Stimulated activated CD4-positive, alpha-beta T cell treated with anti-CD3 and anti-CD28 coated beads, Interleukin-15, amount 100 ng/mL, for 1 hour (primary cell): Measurements from ENCODE around the gene RFTN1.

Experiments used
- DNase-seq, 2 donors: peaks; one replicate each; pipeline ENCODE4 v3.0.0-alpha.2; 2020; ENCODE audit warnings: low read depth in 1 of 2, low spot score in 1 of 2

RFTN1 gene

DNA sequence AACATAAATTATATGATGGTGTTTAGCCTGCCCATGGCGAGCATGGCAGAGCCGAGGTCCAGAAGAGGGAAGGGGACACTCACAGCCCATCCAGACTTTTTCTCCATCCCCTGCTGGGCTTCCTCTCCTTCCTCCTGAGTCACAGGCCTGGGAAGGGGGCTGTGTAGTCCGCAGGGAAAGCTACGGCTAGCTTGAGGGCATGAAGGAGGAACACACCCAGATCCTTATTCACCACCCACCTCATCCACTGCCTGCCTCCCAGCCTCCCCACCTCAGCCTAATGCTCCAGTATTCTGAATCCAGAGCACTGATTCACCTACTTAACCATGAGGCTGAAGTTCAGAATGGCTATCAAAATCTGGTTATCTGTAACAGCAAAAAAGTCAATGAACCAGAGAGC, 150.7 kb downstream of the RFTN1 start:
- DNase-seq: no peak

DNA sequence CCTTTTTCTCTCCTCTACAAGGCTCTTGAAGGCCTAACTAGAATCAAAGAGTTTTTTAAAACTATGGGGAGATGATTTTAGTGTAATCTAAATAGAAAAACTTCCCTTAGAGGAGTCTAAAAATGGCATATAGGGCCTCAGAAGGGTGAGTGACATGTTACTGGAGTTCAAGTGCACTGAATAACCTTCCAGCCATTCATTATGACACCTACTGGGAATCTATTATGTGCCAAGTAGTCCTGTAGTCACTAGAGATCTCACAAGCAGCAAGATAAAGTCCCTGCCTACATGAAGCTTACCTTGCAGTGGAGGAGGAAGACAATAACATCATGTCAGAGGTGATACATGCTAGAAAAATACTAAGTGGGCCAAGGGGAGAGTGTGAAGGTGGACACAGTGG, 152.4 kb downstream of the RFTN1 start:
- no peak for DNase-seq

DNA sequence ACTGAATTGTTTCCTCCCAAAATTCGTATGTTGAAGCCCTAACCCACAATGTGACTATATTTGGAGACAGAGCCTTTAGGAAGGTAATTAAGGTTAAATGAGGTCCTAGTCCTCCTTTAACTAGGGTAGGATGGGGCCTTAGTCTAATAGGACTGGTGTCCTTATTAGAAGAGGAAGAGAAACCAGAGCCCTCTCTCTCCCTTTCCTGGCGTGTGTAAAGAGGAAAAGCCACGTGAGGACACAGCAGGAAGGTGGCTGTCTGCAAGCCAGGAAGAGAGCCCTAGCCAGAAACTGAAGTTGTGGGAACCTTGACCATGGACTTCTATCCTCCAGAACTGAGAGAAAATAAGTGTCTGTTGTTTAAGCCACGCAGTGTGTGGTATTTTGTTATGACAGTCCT, 154.2 kb downstream of the RFTN1 start:
- no peak for DNase-seq

DNA sequence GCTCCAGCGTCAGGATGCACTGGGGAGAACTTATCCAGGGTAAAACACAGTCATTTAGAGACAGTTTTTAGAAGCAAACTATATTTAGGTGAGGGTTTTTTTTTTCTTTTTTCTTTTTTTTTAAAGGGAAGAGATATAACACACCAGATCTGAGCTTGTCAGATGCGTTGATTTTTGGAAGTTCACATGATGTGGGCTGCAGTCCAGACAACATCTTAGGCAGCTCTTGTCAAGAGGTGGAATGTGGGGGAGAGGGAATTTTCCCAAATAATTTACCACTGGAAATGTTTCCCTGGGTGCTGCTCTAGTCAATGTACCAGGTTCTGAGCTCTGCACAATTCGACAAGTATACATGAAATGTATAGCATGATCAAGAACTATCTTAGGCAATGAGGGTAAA, 155.2 kb downstream of the RFTN1 start:
- DNase-seq: no peak

DNA sequence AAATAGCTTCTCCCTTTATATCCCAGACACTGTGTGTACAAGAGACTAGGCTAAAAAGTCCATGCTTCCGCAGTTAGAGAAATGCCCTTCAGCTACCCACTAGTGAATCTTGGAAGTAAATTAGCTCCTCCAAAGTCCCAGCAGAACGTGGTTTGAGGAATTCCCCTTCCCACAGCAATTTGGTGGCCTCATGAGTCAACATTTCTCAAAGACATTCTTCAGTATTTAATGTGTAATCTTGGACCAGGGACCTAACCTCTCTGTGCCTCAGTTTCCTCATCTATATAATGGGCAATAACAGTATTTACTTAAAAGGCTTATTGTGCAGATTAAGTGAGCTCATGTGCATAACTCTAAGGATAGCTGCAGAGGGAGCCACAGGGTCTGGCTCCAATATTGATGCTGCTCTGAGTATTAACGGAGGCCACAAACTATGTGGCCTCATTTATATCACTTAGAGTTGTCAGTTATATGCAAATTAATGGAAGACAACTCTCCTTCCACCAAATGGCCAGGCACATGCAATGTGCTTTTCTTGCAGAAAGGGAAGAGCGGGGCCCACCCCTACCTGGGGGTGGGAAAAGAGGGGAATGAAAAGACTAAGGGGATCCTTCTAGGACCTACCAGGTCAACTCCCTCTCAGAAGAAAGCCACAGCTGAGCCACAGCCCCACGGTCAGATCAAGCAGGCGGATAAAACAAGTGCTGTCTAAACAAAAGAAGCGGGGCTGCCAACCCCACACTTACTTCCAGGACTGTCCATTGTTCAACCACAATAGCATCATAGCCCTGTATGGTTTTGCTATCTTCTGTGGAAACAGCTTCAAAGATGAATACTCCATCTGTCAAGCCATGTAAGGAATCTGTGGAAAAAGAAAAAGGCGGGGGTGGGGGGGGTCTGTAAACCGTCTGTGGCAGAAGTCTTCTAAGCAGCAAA, 156.0 kb downstream of the RFTN1 start:
- DNase-seq: no peak

DNA sequence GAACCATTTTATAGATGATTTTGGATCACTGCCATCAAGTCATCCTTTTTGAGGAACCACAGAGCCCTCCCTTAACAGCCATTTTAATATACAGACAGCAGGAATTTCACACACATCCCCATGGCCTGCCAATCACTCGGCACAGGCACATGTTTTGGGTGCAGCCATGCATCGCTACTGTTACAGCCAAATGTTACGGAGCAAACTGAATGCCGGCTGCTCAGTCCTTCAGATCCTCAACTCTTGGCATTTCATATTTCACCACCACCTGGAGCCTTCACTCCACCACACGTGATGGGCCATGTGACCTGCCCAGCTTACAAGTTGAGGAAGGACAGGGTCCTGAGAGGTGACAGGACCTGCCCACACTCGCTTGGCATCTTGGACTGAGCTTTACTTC, 157.7 kb downstream of the RFTN1 start:
- no peak for DNase-seq

DNA sequence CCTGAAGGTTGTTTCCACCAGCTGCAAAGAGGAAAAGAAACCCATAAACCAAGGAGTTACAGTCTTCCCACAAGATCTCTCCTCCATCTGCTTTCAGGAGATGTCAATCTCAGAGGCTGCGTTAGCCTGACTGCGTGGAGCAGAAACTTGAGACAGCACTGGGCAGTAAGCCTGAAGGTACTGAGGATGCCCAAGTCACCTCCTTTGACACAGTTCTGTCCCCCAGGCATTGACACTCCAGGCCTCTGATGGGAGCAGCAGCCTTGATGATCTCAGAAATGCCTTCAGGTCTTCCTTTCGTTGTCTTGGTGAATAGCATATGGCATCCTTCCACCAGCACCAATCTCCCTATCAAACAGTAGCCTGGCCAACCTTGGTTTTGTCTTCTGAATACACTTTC, 159.2 kb downstream of the RFTN1 start:
- DNase-seq: no peak

DNA sequence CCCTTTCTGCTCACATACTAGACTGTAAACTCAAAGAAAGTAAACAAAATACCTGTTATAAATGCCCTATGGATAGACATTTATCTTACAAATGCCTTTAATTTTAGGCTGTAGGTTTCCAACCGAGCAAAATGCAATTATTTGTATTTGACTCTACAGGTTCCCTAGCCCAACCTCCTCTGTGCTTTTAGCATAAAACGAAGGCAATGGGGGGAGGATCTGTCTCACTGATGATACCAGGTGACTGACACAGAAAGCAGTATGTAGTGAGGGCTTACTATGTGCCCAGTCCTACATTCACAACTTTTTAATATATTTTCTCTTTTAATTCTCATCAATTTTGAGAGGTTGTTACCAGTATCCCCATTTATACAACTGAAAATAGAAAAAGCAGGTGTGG, 161.1 kb downstream of the RFTN1 start:
- no peak for DNase-seq

DNA sequence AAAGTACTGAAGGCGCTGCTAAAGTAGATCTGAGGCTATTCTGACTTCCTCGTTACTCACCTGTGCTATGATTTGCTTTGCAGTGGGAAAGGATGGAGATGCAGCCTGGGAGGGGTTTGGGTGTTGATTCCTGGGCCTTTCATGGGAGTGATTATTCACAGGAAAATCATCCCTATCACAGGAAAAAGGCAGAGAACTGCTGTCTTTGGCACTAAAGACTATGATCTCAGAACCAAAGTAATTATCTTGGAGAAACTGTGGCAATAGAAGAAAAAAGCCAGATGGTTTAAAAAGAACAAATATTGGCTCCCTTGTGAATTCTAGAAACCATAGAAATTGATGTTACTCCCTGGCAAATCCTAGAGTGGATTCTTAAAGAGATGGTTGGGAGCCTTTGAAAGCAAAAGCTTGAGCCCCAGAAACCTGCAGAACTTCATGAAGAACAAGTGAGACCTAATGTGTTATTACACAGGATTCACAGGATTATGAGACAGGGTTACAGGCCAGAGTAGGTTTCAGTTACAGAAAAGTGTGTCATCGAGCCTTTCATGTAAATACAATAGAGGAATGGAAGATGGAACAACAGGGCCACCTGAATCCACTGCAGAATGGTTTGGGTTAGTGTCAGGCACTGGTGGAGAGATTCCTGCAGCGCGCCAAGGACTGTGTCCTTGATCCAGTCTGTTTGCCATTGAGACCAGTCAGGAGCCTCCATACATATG, 162.7 kb downstream of the RFTN1 start:
- no peak for DNase-seq

DNA sequence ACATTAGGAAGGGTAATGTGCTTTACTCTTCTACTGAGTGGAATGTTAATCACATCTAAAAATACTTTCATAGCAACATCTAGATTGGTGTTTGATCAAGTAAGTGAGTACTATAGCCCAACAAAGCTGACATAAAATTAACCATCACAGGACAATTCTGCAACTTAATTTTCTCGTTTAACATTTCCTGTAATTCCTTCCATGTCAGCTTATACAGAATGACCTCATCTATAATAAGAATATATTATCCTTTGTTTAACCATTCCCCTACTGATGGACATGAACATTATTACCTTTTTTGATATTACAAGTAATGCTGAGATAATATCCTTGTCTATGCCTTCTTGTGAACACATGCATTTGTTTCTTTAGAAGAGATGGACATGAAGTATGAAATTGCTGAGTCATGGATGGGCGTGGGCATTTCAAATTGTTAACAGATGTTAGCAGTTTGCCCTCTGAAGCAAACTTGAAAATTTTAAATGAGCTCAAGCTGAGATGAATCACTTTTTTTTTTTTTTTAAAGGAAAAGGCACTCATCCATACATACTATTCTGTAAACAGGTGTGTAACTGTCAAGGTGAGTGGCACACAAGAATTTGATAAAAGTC, 163.4 kb downstream of the RFTN1 start:
- no peak for DNase-seq

DNA sequence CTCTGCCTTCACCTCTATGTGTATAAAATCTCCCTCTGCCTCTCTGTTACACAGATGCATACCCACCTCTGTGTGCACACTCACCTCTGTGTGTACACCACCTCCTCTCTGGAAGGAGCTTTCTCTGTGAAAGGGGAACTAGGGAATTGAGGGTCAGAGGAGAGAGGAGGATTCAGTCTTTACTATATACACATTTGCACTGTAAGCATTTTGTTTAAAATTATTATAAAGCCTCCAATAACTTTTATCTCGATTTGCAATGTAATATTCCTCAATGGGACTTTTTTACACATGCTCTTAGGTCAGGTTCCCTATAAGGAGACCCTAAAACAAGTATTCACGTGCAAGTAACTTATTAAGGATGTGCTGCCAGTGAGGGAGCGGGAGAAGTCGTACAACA, 166.0 kb downstream of the RFTN1 start:
- DNase-seq: no peak

DNA sequence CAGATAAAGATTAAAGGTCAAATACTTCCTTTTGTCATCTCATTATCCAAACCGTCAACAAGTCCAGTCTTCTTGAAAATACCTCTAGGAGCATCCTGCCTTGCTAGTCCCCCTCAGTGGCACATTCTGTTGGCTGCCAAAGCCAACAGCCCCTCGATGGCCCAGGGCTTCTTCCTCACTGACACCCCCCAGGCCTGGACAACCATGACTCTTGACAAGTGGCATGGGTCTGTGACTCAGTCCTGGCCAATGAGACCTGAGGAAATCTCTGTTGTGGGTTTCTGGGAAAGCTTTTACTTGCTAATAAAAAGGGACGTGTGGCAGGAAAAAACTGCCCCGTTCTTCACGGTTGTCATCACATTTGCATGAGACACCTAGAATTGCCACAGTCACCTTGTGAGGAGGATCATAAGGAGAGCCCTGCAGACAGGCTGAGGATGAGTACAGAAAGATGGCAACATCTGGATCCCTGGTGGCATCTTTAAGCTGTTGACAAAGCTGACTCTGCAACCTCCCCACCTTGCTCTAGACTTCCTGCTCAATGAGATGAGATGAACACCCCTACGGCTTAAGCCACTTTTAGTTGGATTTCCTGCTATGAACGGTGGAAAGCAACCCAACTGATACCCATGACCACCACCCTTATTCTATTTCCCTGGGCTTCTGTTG, 167.0 kb downstream of the RFTN1 start:
- DNase-seq: no peak

DNA sequence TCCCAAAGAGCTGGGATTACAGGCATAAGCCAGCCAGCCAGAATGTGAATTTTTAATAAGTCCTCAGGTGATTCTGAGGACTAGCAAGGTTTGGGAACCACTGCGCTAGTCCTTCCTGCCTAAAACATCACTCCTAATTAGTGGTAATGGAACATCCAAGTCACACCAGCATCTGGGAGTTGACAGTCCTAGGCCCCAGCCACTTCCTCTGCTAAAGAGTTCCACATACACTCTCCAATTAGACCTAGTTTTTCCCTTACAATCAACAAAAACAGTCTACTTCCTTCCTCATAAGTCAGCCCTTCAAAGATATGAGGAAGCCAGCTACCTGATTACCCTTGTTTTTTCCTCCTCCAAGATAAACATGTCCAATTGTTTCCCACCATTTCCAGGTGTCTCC, 170.4 kb downstream of the RFTN1 start:
- DNase-seq: no peak

DNA sequence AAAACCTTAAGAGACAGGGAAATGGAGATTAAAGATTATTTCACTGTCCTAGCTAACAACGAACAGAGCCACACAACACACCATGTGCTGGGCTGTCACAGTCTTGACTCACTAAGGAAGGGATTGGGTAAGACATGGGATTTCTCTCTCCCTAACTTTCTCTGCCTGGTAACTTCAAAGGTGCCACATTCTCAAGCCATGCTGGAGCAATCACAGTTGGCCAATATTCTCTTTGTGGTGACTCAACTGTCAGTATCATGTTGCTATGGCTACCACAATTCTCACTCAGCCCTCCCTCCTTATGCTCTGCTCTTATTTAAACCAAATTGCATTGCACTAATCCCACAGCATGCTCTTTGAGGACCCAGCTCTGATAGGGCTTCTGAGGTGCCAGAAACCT, 174.5 kb downstream of the RFTN1 start:
- DNase-seq: no peak

DNA sequence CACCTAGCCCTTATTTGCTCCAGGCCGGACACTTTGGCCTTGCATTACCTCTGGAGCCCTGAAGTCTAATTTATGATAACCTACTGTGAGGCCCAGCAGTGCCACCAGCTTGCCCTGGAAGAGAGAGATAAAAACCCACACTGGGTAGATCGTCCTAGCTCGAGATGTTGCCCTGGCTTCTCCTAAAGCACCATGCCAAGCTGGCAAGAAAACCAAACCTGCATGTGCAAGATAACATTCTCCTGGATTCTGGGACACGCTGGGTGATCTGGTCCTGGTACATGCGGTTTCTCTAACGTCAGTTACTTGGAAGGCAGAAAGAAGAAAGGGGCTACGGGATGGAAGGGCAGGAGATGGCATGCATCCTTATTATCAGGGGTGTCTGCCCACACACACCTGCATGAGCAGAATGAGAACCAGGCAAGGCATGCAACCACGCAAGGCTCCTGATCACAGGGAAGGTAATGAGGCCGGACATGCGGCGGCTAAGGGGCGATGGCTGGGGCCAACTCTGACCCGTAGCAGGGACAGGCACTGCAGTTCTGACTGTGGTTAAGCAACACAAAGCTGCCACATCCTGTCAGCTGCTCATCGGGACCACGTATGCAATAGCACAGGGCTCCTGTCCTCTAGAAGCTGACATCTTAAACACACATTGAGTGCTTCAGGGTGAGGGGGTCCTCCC, 175.5 kb downstream of the RFTN1 start:
- peak in 1 of 2 donors; percentile 11 for DNase-seq

DNA sequence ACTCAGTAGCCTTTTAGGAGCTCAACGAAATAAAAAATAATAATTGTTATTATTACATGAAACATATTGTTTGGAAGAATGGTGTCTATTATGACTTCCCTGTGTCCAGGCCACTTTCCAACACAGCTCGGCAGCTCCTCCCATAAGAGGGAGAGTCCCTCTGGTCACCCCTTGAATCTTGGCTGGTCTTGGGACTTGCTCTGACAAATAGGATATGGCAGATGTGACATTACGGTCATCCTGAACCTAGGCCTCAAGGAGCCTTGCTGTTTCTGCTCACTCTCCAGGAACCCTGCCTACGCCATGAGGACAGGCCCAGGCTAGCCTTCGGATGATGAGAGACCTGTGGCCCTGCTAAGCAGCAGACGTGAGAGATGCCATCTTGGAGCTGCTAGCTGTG, 176.7 kb downstream of the RFTN1 start:
- no peak for DNase-seq

DNA sequence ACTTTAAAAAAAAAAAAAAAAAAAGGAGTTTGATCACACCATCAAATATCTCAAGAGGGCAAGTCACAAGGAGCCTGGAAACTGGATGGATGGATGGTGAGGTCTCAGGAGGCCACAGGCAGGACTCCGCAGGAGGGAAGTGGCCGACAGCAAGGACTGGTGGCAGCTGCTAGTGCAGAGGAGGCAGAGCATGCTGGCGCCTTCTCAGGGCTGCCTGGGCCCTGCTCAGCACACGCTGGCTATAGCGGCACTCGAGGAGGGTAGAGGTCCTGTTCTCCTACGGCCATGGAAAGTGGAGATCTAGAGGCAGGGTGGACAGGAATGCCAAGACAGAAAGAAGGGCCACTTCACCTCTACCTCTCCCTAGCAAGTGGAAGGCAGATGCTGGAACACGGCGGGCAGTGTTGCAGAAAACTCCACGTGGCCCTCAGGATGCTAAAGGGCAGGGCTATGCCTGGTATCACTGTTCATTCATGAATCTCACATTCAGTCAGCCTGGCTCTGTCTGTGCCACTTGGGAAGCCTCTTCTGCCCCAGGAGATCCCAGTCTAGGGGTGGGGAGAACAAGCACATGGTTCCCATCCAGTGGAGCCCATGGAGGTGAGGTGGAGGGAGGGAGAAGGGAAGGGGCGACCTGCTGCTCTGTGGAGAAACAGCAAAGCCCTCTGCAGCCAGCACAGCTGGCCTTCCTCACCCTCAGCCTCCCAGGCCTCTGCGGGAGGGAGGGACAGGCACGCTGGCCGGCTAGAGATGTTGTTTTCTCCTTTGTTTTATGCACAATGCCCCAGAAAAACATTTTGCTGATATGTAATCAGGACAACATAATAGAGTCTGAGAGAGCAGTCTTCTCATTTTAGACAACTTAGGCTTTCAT, 177.5 kb downstream of the RFTN1 start:
- no peak for DNase-seq

DNA sequence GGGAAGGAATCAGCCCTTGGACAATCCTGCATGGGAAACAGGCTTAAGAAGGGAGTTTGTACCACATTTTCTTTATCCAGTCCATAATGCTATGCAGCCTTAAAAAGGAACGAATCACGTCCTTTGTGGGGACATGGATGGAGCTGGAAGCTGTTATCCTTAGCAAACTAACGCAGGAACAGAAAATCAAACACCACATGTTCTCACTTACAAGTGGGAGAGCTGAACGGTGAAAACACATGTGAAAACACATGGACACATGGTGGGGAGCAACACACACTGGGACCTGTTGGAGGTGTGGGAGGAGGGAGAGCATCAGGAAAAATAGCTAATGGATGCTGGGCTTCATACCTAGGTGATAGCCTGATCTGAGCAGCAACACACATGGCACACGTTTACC, 178.2 kb downstream of the RFTN1 start:
- no peak for DNase-seq

DNA sequence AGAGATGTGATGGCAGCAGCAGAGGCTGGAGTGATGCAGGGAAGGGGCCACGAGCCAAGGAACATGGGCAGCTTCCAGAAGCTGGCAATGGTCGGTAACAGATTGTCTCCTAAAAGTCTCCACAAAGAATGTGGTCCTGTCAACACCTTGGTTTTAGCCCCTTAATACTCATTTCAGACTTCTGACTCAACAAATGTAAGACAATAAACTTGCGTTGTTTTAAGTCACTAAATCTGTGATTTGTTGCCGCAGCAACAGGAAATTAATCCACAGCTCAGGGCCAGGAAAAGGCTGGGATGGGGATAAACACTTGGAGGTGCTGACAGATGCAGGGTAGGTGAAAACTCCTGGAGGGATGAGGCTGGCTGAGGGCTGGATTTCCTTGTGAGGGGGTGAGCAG, 178.6 kb downstream of the RFTN1 start:
- DNase-seq: no peak

DNA sequence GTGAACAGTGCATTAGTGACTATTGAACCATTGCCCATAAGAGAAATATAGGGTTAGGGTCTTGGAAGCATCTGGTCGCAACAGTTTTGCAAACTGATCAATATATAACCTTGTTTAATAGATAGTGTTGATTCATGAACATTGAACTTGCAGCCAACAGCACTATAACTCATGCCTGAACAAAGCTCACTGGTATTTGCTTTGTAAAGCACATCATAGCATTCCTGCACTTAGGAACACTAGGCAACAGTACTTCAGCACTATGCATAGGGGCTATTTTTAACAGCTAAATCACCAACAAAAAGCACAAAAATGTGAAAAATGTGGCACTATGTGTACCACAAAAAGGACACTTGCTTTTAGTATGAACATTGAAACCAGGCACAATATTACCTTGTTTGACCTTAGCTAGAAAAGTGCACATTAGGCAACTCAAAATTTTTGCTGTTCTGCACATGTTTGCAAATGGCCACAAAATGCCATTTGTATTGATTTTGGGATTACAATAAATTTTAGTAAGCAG, 180.5 kb downstream of the RFTN1 start:
- DNase-seq: no peak
